Peyer's patch (tissue), 4 donors: ENCODE data around the gene CD33.

Source experiments
- CTCF ChIP-seq, 6 experiments: fragments of 450-650 bp in 4 of 6; fragments of 200-600 bp in 2 of 6; sonication (generic) in 1 of 6; IDR thresholded peaks; one replicate each; pipeline ENCODE4 v1.5.1; 2017 to 2019; ENCODE audit warnings: antibody characterized with exemption in 6 of 6, mild to moderate bottlenecking in 3 of 6, moderate library complexity in 1 of 6
- POLR2A ChIP-seq, 2 donors: fragments of 450-650 bp; IDR thresholded peaks; one replicate each; pipeline ENCODE4 v1.5.1; 2017; ENCODE audit warnings: antibody characterized with exemption in 2 of 2, mild to moderate bottlenecking in 2 of 2, moderate library complexity in 2 of 2

- TF ChIP-seq CTCF (IDR thresholded peaks at IDR 0.05) (no peak), POLR2A (IDR thresholded peaks at IDR 0.05) (no peak)
Measured at GRCh38 chr19:51183629-51184028, 41.3 kb upstream of the CD33 start.
